ENCODE measurements around the gene ACOX3.
A peak's percentile ranks its signal among the peaks of the same experiment; 100 is the strongest.

Gene ACOX3

DNA sequence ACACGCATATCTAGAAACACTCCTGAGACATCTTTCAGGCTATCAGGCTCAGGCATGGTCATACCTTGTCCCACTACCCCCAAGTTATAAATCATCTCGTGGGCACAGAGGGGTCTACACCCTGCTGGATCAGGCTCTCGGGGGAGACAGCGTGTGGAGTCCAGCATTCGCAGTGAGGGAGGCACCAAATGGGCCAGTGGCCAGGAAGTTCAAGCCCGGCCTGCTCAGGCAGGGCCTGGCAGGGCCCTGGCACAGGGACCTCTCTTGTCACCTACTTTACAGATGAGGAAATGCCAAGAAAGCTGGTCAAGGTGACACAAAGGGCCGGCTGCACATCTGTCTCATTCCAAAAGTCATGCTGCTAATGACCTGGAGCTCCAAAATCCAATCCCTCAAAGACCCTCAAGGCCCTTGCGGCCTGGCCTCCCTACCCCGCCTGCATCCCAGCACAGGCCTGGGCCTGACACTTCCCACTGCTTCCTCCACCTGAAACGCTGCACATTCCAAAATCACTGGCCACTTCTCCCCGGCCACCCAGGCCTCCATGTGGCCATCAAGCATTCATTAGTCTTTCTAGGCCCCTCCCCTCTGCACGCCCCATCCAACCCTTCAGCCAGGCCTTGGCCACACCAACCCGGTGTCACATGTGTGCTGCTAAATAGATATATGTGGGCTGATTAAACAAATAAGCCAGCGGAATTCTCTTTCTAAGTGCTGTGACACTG is 35.6 kb downstream of the ACOX3 start:
- no peak for DNase-seq (ENCODE audit: low spot score)

DNA sequence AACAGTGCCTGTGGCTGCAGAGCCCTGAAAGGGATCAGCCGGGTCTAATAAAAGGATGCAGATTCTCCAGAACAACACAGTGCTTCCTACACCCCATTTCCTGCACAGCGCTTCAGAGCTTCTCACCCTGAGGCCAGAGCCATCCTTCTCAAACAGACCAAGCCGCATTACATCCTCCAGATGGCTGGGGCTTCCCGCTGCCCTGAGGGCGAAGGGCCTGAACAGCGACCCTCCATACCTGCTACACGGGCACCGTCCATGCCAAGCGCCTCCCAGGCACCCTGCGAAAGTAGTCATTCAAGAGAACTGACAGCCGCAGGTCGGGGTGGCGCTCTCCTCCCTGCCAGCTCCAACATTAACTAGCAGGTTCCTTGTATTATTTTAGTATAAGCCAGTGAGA is 36.5 kb downstream of the ACOX3 start:
- no peak for DNase-seq (ENCODE audit: low spot score)

DNA sequence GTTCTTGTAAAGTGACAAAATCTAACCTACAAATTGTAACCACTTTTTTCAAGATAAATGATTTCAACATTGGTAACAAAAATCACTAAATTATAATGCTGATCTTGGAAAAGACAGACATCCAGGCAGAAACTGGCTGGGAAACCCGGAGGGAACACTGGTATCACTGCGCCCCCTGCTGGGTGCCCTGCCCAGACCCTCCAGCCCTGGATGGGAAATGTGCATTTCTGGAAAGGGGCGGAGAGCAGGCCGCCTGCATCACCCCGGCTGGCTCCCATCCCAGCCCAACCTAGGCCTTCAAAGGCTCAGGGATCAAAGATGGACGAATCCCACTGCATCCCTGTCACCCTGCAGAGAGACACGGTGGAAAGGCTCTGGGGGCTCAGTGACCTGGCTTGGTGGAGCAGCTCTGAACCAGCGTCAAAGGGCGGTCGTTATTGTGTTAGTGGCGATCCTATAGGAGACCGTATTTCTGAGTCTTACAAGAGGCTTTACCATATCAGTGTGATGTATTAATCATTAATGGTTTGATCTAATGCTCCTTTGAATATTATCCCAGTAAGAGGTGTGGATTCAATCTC is 37.3 kb downstream of the ACOX3 start:
- DNase-seq (ENCODE audit: low spot score) = peak; percentile 75

DNA sequence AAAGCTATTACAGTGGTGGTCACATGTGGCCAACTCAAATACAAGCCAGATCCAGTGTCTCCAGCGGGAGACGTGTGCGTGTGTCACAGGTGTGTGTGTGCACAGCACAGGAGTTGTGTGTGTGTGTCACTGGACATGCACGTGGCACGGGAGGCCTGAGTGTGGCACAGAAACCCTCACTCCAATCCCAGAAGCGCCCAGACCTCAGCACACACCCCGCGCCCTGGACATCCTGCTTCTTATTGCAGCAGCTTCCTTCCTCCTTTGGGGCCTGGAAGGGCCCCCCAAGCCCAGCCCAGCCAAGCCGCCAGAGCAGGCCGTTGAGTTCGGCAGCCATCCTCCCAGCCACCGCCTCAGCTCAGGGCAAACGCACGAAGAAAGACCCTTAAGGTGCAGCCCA is 37.9 kb downstream of the ACOX3 start:
- DNase-seq (ENCODE audit: low spot score) = no peak

GRCh38 chr4:8402181-8402597 is 38.3 kb downstream of the ACOX3 start:
- DNase-seq (ENCODE audit: low spot score) = no peak

DNA sequence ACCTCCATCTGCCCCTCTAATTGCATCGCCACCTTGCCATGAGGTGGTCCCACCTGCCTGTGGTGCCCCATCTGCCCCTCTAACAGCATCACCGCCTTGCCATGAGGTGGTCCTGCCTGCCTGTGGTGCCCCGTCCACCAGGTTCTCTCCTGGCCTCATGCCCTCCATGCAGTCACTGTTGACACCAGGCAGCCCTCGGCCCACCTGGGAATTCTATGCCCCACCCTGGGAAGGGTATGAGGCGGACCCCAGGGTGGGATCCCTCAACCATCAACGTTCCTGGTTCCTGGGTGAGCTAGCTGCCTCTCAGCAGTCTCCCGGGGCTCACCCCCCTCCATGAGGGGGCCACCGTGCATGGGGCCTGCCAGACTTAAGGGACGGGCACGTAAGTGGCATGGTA is 38.9 kb downstream of the ACOX3 start:
- DNase-seq (ENCODE audit: low spot score) = no peak

GRCh38 chr4:8400632-8401325 is 39.7 kb downstream of the ACOX3 start:
- DNase-seq (ENCODE audit: low spot score) = peak; percentile 2

- DNase-seq (ENCODE audit: low spot score) = no peak
Observed at GRCh38 chr4:8399298-8399697, 41.2 kb downstream of the ACOX3 start.

GRCh38 chr4:8398347-8398746 is 42.2 kb downstream of the ACOX3 start:
- DNase-seq (ENCODE audit: low spot score) = no peak

GRCh38 chr4:8396762-8397406 is 43.6 kb downstream of the ACOX3 start:
- DNase-seq (ENCODE audit: low spot score) = no peak

- DNase-seq (ENCODE audit: low spot score) = no peak
Observed at GRCh38 chr4:8395504-8396296, 44.8 kb downstream of the ACOX3 start.

- DNase-seq (ENCODE audit: low spot score) = no peak
Observed at GRCh38 chr4:8394806-8395205, 45.7 kb downstream of the ACOX3 start.

GRCh38 chr4:8394061-8394519 is 46.4 kb downstream of the ACOX3 start:
- no peak for DNase-seq (ENCODE audit: low spot score)

DNA sequence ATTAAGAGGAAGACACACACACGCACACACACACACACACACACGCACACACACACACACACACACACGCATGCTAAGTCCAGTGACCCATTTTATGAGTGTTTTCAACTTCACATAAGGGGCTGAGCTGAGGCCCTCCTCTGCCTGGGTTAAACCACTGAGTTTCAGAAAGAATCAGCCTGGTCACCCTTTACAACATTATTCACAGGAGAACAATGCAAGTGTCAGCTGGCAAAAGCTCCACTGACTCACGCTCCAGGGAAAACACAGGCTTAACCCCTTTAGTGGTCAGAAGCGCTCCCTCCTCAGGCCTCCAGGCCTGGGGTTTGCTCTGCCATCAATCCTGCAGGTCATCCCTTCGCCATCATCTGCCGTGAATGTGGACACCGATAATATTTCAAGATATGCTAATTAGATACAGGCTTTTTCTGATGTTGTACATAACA is 46.9 kb downstream of the ACOX3 start:
- peak; percentile 87 for DNase-seq (ENCODE audit: low spot score)

- DNase-seq (ENCODE audit: low spot score) = no peak
Observed at GRCh38 chr4:8392591-8393190, 47.8 kb downstream of the ACOX3 start.

- peak; percentile 54 for DNase-seq (ENCODE audit: low spot score)
Observed at GRCh38 chr4:8391972-8392371, 48.6 kb downstream of the ACOX3 start.

GRCh38 chr4:8391071-8391470 is 49.5 kb downstream of the ACOX3 start:
- DNase-seq (ENCODE audit: low spot score) = no peak

DNA sequence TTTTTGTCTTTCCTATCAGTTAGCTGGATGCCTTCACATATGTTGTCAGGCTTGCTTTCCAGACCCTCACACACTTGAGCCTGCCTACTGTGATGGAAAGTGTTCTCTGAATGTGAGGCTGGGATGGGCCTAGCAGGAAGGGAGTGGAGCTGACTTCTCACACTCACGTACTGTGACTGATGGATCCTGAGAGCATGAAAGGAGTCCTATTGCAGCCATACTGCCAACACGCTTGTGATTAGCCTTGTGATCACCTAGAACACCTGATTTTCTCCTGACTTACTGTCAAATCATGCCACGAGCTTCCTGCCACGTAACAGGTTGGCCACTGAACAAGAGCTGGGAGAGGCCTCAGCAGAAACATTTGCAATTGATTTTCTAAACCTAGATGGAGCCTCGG is 49.9 kb downstream of the ACOX3 start:
- DNase-seq (ENCODE audit: low spot score) = no peak

DNA sequence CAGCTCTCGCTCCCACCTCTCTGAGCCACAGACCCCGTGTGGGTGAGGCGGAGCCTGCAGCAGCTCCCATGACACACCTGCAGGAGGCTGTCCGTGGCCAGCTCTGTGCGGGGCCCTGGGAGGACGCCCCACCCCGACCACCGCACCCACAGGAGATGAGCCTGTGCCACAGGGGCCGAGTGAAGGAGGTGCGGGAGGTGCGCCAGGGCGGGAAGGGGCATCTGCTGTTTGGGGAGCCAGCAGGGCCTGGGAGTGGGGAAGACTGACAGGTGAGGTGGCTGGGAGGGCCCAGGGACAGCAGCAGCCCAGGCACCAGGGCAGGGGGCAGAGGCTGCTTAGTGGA is 52.0 kb downstream of the ACOX3 start:
- DNase-seq (ENCODE audit: low spot score) = no peak

GRCh38 chr4:8387615-8388527 is 52.7 kb downstream of the ACOX3 start:
- no peak for DNase-seq (ENCODE audit: low spot score)

GRCh38 chr4:8387194-8387593 is 53.3 kb downstream of the ACOX3 start:
- no peak for DNase-seq (ENCODE audit: low spot score)
